SK-N-SH treated with all-trans-retinoic acid at 6 μM for 48 hours (cell line): ENCODE data around the gene DPF3.

Source experiments
- ARNTL ChIP-seq: fragments of 450-650 bp; formaldehyde crosslinking; IDR thresholded peaks from 2 replicates; pipeline ENCODE4 v1.5.0; 2020; ENCODE audit warnings: low read depth, mild to moderate bottlenecking, moderate library complexity, borderline replicate concordance
- GLIS3 ChIP-seq: fragments of 250-450 bp; sonication (Bioruptor Pico); IDR thresholded peaks from 2 replicates; pipeline ENCODE4 v1.5.0; 2020; ENCODE audit warnings: mild to moderate bottlenecking, moderate library complexity
- PPARA ChIP-seq: fragments of 250-450 bp; sonication (Bioruptor Pico); IDR thresholded peaks from 2 replicates; pipeline ENCODE4 v1.5.0; 2020; ENCODE audit warnings: mild to moderate bottlenecking, borderline replicate concordance
- RARB ChIP-seq: fragments of 250-450 bp; sonication (Bioruptor Pico); IDR thresholded peaks from 2 replicates; pipeline ENCODE4 v1.8.0; 2021; ENCODE audit warnings: mild to moderate bottlenecking, moderate library complexity
- TSHZ2 ChIP-seq: fragments of 250-450 bp; sonication (Bioruptor Pico); IDR thresholded peaks from 2 replicates; pipeline ENCODE4 v1.5.0; 2020; ENCODE audit warnings: mild to moderate bottlenecking, moderate library complexity
- ZFP30 ChIP-seq: fragments of 450-650 bp; formaldehyde crosslinking; IDR thresholded peaks from 2 replicates; pipeline ENCODE4 v1.5.0; 2022; ENCODE audit warnings: mild to moderate bottlenecking, moderate library complexity
- ZNF70 ChIP-seq: fragments of 450-650 bp; formaldehyde crosslinking; IDR thresholded peaks from 2 replicates; pipeline ENCODE4 v1.5.0; 2020; ENCODE audit warnings: mild to moderate bottlenecking, moderate library complexity

GRCh38 chr14:72880820-72881219 lies 13.1 kb downstream of the DPF3 start:
- TF ChIP-seq RARB (no peak), TSHZ2 (CRISPR knock-in tag) (no peak), GLIS3 (CRISPR knock-in tag) (no peak), ZNF70 (no peak), ARNTL (no peak), ZFP30 (CRISPR knock-in tag) (no peak), PPARA (no peak)
